OCI-LY7 (cell line): ENCODE data around the gene SLC49A4. TPM values are rescaled to one million over a fixed set of nuclear protein-coding genes. Genes with fewer than 3 reads are reported as not detected.

ENCODE experiments used
- BruUV-seq: library from RNA; stranded (reverse); fragments of 400-500 nt; replicated peaks from 2 replicates; lab custom pipeline; 2021; lab: Mats Ljungman, UMichigan
- CTCF ChIA-PET: fragments of 300-600 bp; sonication (Branson Sonifier 250); formaldehyde crosslinking; loops from one replicate; lab custom pipeline; 2022; ENCODE audit warnings: antibody characterized with exemption; ENCODE audit not compliant: unreplicated experiment; lab: Charles Lee
- POLR2A ChIA-PET: fragments of 300-600 bp; sonication (Branson Sonifier 250); formaldehyde crosslinking; loops from one replicate; lab custom pipeline; 2022; ENCODE audit warnings: antibody characterized with exemption; lab: Charles Lee
- DNase-seq: peaks from one replicate; pipeline ENCODE4 v3.0.0-alpha.2; 2015; ENCODE audit warnings: low spot score
- H2AFZ ChIP-seq: fragments of 200-600 bp; sonication (generic), shearing (Covaris generic); 2 replicates; pipeline ENCODE4 v1.6.1; 2014; ENCODE audit warnings: mild to moderate bottlenecking, antibody characterized with exemption, low read length, moderate library complexity
- H3K27ac ChIP-seq: fragments of 200-600 bp; sonication (generic); 2 replicates; pipeline ENCODE4 v1.5.1; 2014; ENCODE audit warnings: mixed run types, low read depth, mild to moderate bottlenecking, moderate library complexity, low read length, inconsistent platforms; ENCODE audit not compliant: poor library complexity, severe bottlenecking
- H3K36me3 ChIP-seq: fragments of 200-600 bp; sonication (generic); 2 replicates; pipeline ENCODE4 v1.6.1; 2014; ENCODE audit warnings: mild to moderate bottlenecking, antibody characterized with exemption, low read length, moderate library complexity, mixed read lengths; ENCODE audit not compliant: insufficient read depth
- H3K4me1 ChIP-seq: fragments of 200-600 bp; sonication (generic); 2 replicates; pipeline ENCODE4 v1.5.1; 2014; ENCODE audit warnings: mild to moderate bottlenecking, low read length; ENCODE audit not compliant: insufficient read depth, poor library complexity, severe bottlenecking
- H3K4me2 ChIP-seq: fragments of 200-600 bp; sonication (generic); 2 replicates; pipeline ENCODE4 v1.6.1; 2014; ENCODE audit warnings: mild to moderate bottlenecking, low read length
- H3K4me3 ChIP-seq: fragments of 200-600 bp; sonication (generic); 2 replicates; pipeline ENCODE4 v1.5.1; 2014; ENCODE audit warnings: mild to moderate bottlenecking, low read depth, low read length; ENCODE audit not compliant: poor library complexity, severe bottlenecking
- H3K79me2 ChIP-seq: fragments of 200-600 bp; sonication (generic); 2 replicates; pipeline ENCODE4 v1.6.1; 2016; ENCODE audit warnings: low read depth, mild to moderate bottlenecking, low read length, moderate library complexity, mixed read lengths; ENCODE audit not compliant: insufficient read depth
- H3K9me2 ChIP-seq: fragments of 200-600 bp; sonication (generic); 2 replicates; pipeline ENCODE4 v1.6.1; 2016; ENCODE audit warnings: mild to moderate bottlenecking, low read length, mixed read lengths; ENCODE audit not compliant: insufficient read depth
- H3K9me3 ChIP-seq: fragments of 200-600 bp; sonication (generic); 2 replicates; pipeline ENCODE4 v1.6.1; 2014; ENCODE audit warnings: mild to moderate bottlenecking, mixed run types, low read length, mixed read lengths
- H4K20me1 ChIP-seq: fragments of 200-600 bp; sonication (generic); 2 replicates; pipeline ENCODE4 v1.6.1; 2014; ENCODE audit warnings: mild to moderate bottlenecking, antibody characterized with exemption, low read length, moderate library complexity, mixed read lengths; ENCODE audit not compliant: insufficient read depth
- CTCF ChIP-seq: fragments of 200-600 bp; sonication (generic); conservative IDR thresholded peaks from 2 replicates; pipeline ENCODE4 v1.5.1; 2014; ENCODE audit warnings: mild to moderate bottlenecking, antibody characterized with exemption, low read length, moderate library complexity, mixed read lengths
- EZH2phosphoT487 ChIP-seq: fragments of 200-600 bp; sonication (generic); IDR thresholded peaks from 2 replicates; pipeline ENCODE4 v1.6.1; 2018; ENCODE audit warnings: low read depth, borderline replicate concordance, mild to moderate bottlenecking, mixed run types, antibody characterized with exemption, low read length, moderate library complexity, mixed read lengths
- intact Hi-C: fragments of 100-400 bp; cut with micrococcal nuclease; formaldehyde crosslinking; loops from one replicate; pipeline ENCODE4 v1.10.0; 2022; ENCODE audit not compliant: unreplicated experiment
- total RNA-seq, 2 experiments: library from RNA; depleted of rRNA in 1 of 2; stranded (reverse); fragments of >200 nt in 1 of 2; shearing (Covaris generic) in 1 of 2; gene quantifications; 2 replicates each; pipeline ENCODE4 v1.2.3, GENCODE V29; 2014 to 2022

The SLC49A4 gene
- total RNA-seq, 2 experiments from 2014 or later = 2.8 to 3.3 TPM

GRCh38 chr3:122925756-122926155, 130.9 kb downstream of the SLC49A4 start:
- CTCF ChIA-PET = interaction anchor here (0.6 kb wide), 1 partner anchor 620 kb away, joined by 4 read pairs; no protein-coding TSS in a partner anchor

GRCh38 chr3:122926322-122926721, 131.5 kb downstream of the SLC49A4 start:
- POLR2A ChIA-PET = no interaction called here
- intact Hi-C loops = no loop called here

More at GRCh38 chr3:122925756-122926155, 130.9 kb downstream of the SLC49A4 start:
- Histone ChIP-seq H3K4me1 (no peaks in the 10 kb centered on the region), H3K36me3 (no peaks in the 10 kb centered on the region), H3K79me2 (no peaks in the 10 kb centered on the region), H3K4me3 (no peak overlapping the region), H4K20me1 (no peaks in the 10 kb centered on the region), H3K9me3 (no peaks in the 10 kb centered on the region), H3K9me2 (no peaks in the 10 kb centered on the region), H3K4me2 (no peak overlapping the region), H2AFZ (no peak overlapping the region), H3K27ac (no peak overlapping the region)
- no peak for TF ChIP-seq EZH2phosphoT487
- no peak for TF ChIP-seq CTCF
- intact Hi-C loops = no loop called here
- POLR2A ChIA-PET = no interaction called here
- no TSS peak for BruUV-seq
- no peak for DNase-seq

More at GRCh38 chr3:122926322-122926721, 131.5 kb downstream of the SLC49A4 start:
- H4K20me1 ChIP-seq = no peaks in the 10 kb centered on the region
- no peaks in the 10 kb centered on the region for H3K79me2 ChIP-seq
- TF ChIP-seq CTCF (no peak), EZH2phosphoT487 (no peak)
- BruUV-seq = no TSS peak
- H2AFZ ChIP-seq = no peak overlapping the region
- no peak overlapping the region for H3K27ac ChIP-seq
- H3K36me3 ChIP-seq = no peaks in the 10 kb centered on the region
- no peak for DNase-seq
- H3K4me3 ChIP-seq = no peak overlapping the region
- CTCF ChIA-PET = no interaction called here
- no peaks in the 10 kb centered on the region for H3K4me1 ChIP-seq
- H3K4me2 ChIP-seq = no peak overlapping the region
- no peaks in the 10 kb centered on the region for H3K9me2 ChIP-seq
- H3K9me3 ChIP-seq = no peaks in the 10 kb centered on the region
